ENCODE results near the gene CTSO. TPM values are rescaled to one million over a fixed set of nuclear protein-coding genes. Genes with fewer than 3 reads are reported as not detected.

The CTSO gene
- total RNA-seq, 1 donor, result 7.9 TPM

GRCh38 chr4:155877971-155878370, 75.7 kb downstream of the CTSO start:
- no peaks in the 10 kb centered on the region for H3K27me3 ChIP-seq (ENCODE audit: insufficient read depth, low read length)
- H3K9me3 ChIP-seq (ENCODE audit: low read depth, low read length), result no peaks in the 10 kb centered on the region
- H3K4me1 ChIP-seq (ENCODE audit: insufficient read depth, low read length), result no peaks in the 10 kb centered on the region

GRCh38 chr4:155875878-155876277, 77.8 kb downstream of the CTSO start:
- no peaks in the 10 kb centered on the region for H3K4me1 ChIP-seq (ENCODE audit: insufficient read depth, low read length)
- no peak overlapping the region for H3K4me3 ChIP-seq (ENCODE audit: low read length)
- no peaks in the 10 kb centered on the region for H3K9me3 ChIP-seq (ENCODE audit: low read depth, low read length)
- no peaks in the 10 kb centered on the region for H3K27me3 ChIP-seq (ENCODE audit: insufficient read depth, low read length)

More at GRCh38 chr4:155877971-155878370, 75.7 kb downstream of the CTSO start:
- no peak overlapping the region for H3K4me3 ChIP-seq (ENCODE audit: low read length)

Other genes starting within 250 kb of the CTSO start
- 12.5 TPM for gene GUCY1B1, start 194.8 kb downstream of the CTSO start, total RNA-seq
- not detected for gene ASIC5, start 87.6 kb downstream of the CTSO start, total RNA-seq
- not detected for gene TDO2, start 50.2 kb downstream of the CTSO start, total RNA-seq